Vagina (tissue), 2 donors: ENCODE results near the gene PLEKHH1. TPM values are rescaled to one million over a fixed set of nuclear protein-coding genes. Genes with fewer than 3 reads are reported as not detected.

Source experiments
- DNase-seq, 2 donors: peaks; one replicate each; pipeline ENCODE4 v3.0.0-alpha.2; 2017; ENCODE audit errors: extremely low spot score in 2 of 2
- H3K27ac ChIP-seq: fragments of 200-600 bp; sonication (generic); one replicate; pipeline ENCODE4 v1.5.1; 2019
- H3K27me3 ChIP-seq: fragments of 200-600 bp; sonication (generic); one replicate; pipeline ENCODE4 v1.5.1; 2019
- H3K36me3 ChIP-seq, 2 donors: fragments of 200-600 bp; sonication (generic); one replicate each; pipeline ENCODE4 v1.5.1; 2017 to 2019
- H3K4me1 ChIP-seq: fragments of 200-600 bp; sonication (generic); one replicate; pipeline ENCODE4 v1.5.1; 2019
- H3K4me3 ChIP-seq, 2 donors: fragments of 200-600 bp; sonication (generic); 1 replicate in 1 of 2; 2 replicates in 1 of 2; pipeline ENCODE4 v1.5.1; 2016 to 2019
- H3K9me3 ChIP-seq: fragments of 200-600 bp; sonication (generic); one replicate; pipeline ENCODE4 v1.5.1; 2019
- POLR2A ChIP-seq, 2 donors: fragments of 450-650 bp; IDR thresholded peaks; one replicate each; pipeline ENCODE4 v1.6.1; 2017; ENCODE audit warnings: antibody characterized with exemption in 2 of 2, mild to moderate bottlenecking in 2 of 2, moderate library complexity in 2 of 2
- POLR2AphosphoS5 ChIP-seq, 2 donors: sonication (generic); formaldehyde crosslinking; IDR thresholded peaks; one replicate each; pipeline ENCODE4 v1.9.0; 2017; ENCODE audit warnings: antibody characterized with exemption in 2 of 2, mild to moderate bottlenecking in 2 of 2, low read depth in 1 of 2; ENCODE audit not compliant: insufficient read depth in 1 of 2
- intact Hi-C: fragments of 100-400 bp; cut with DNase I; formaldehyde crosslinking; loops from one replicate; pipeline ENCODE4 v1.15.1; 2023
- total RNA-seq: library from RNA; depleted of rRNA; stranded (reverse); fragments of >200 nt; gene quantifications from one replicate; pipeline ENCODE4 v1.2.3, GENCODE V29; 2016
- TF ChIP-seq, protein P1 (sequence below), 3 experiments: fragments of 450-650 bp in 2 of 3; fragments of 200-600 bp in 1 of 3; sonication (generic) in 1 of 3; IDR thresholded peaks; one replicate each; pipeline ENCODE4 v1.5.1; 2017 to 2019; ENCODE audit warnings: antibody characterized with exemption in 3 of 3, mild to moderate bottlenecking in 2 of 3, moderate library complexity in 2 of 3

Gene PLEKHH1
- total RNA-seq, 1 donor from 2014 or later = 2.5 TPM

- no peaks in the 10 kb centered on the region for H3K27me3 ChIP-seq
- H3K36me3 ChIP-seq = no peaks in the 10 kb centered on the region
- H3K4me1 ChIP-seq = no peaks in the 10 kb centered on the region
- TF ChIP-seq, protein P1, sequence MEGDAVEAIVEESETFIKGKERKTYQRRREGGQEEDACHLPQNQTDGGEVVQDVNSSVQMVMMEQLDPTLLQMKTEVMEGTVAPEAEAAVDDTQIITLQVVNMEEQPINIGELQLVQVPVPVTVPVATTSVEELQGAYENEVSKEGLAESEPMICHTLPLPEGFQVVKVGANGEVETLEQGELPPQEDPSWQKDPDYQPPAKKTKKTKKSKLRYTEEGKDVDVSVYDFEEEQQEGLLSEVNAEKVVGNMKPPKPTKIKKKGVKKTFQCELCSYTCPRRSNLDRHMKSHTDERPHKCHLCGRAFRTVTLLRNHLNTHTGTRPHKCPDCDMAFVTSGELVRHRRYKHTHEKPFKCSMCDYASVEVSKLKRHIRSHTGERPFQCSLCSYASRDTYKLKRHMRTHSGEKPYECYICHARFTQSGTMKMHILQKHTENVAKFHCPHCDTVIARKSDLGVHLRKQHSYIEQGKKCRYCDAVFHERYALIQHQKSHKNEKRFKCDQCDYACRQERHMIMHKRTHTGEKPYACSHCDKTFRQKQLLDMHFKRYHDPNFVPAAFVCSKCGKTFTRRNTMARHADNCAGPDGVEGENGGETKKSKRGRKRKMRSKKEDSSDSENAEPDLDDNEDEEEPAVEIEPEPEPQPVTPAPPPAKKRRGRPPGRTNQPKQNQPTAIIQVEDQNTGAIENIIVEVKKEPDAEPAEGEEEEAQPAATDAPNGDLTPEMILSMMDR (IDR thresholded peaks at IDR 0.05) = no peak
- TF ChIP-seq POLR2A (IDR thresholded peaks at IDR 0.05) (no peak), POLR2AphosphoS5 (IDR thresholded peaks at IDR 0.05; ENCODE audit: insufficient read depth in 1 of 2, low read depth in 1 of 2) (no peak)
- no peak for DNase-seq
- H3K4me3 ChIP-seq = no peak overlapping the region
- no peak overlapping the region for H3K27ac ChIP-seq
- intact Hi-C loops = no loop called here
- H3K9me3 ChIP-seq = no peaks in the 10 kb centered on the region
These were observed 21.3 kb downstream of the PLEKHH1 start for GRCh38 chr14:67554341-67554740.

GRCh38 chr14:67555518-67556090 lies 22.5 kb downstream of the PLEKHH1 start:
- H3K9me3 ChIP-seq = no peaks in the 10 kb centered on the region
- no peaks in the 10 kb centered on the region for H3K4me1 ChIP-seq
- TF ChIP-seq POLR2AphosphoS5 (IDR thresholded peaks at IDR 0.05; ENCODE audit: insufficient read depth in 1 of 2, low read depth in 1 of 2) (no peak), POLR2A (IDR thresholded peaks at IDR 0.05) (no peak)
- TF ChIP-seq, protein P1 (IDR thresholded peaks at IDR 0.05) = no peak
- no peaks in the 10 kb centered on the region for H3K36me3 ChIP-seq
- H3K4me3 ChIP-seq = no peak overlapping the region
- DNase-seq = no peak
- no peaks in the 10 kb centered on the region for H3K27me3 ChIP-seq
- H3K27ac ChIP-seq = no peak overlapping the region
- intact Hi-C loops = no loop called here

GRCh38 chr14:67556671-67557070 lies 23.6 kb downstream of the PLEKHH1 start:
- H3K27ac ChIP-seq = no peak overlapping the region
- H3K4me3 ChIP-seq = no peak overlapping the region
- TF ChIP-seq, protein P1 (IDR thresholded peaks at IDR 0.05) = no peak
- TF ChIP-seq POLR2AphosphoS5 (IDR thresholded peaks at IDR 0.05; ENCODE audit: insufficient read depth in 1 of 2, low read depth in 1 of 2) (no peak), POLR2A (IDR thresholded peaks at IDR 0.05) (no peak)
- no peaks in the 10 kb centered on the region for H3K4me1 ChIP-seq
- no peaks in the 10 kb centered on the region for H3K27me3 ChIP-seq
- no peaks in the 10 kb centered on the region for H3K36me3 ChIP-seq
- H3K9me3 ChIP-seq = no peaks in the 10 kb centered on the region
- intact Hi-C loops = no loop called here
- no peak for DNase-seq

- Histone ChIP-seq H3K4me1 (no peaks in the 10 kb centered on the region), H3K9me3 (no peaks in the 10 kb centered on the region), H3K36me3 (no peaks in the 10 kb centered on the region), H3K4me3 (no peak overlapping the region), H3K27me3 (no peaks in the 10 kb centered on the region), H3K27ac (no peak overlapping the region)
- TF ChIP-seq POLR2AphosphoS5 (IDR thresholded peaks at IDR 0.05; ENCODE audit: insufficient read depth in 1 of 2, low read depth in 1 of 2) = no peak
- TF ChIP-seq, protein P1 (IDR thresholded peaks at IDR 0.05) = no peak
- no peak for TF ChIP-seq POLR2A (IDR thresholded peaks at IDR 0.05)
- intact Hi-C loops = no loop called here
- DNase-seq = no peak
These were observed 24.0 kb downstream of the PLEKHH1 start for GRCh38 chr14:67557118-67557517.

DNA sequence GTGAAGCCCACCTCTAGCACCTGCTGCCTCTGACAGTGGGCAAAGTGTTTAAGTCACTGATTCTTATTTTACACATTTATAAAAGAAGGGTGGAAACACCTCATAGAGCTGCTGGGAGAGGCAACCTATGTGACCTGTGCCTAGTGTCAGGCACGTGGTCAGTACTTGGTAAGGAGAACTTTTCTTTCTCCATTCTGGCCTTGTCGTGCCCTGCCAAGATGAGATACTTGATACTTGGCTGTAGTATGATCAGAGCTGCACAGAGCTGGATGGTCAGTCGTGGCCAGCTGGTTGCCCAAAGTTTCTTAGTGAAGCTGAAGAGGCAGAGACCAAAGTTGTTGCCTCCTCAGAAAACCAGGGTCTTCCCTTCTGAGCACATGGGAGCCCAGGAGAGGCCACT lies 24.6 kb downstream of the PLEKHH1 start:
- no peak overlapping the region for H3K27ac ChIP-seq
- no peaks in the 10 kb centered on the region for H3K9me3 ChIP-seq
- H3K4me1 ChIP-seq = no peaks in the 10 kb centered on the region
- TF ChIP-seq POLR2A (IDR thresholded peaks at IDR 0.05) (no peak), POLR2AphosphoS5 (IDR thresholded peaks at IDR 0.05; ENCODE audit: insufficient read depth in 1 of 2, low read depth in 1 of 2) (no peak)
- intact Hi-C loops = no loop called here
- H3K4me3 ChIP-seq = no peak overlapping the region
- no peak for DNase-seq
- H3K27me3 ChIP-seq = no peaks in the 10 kb centered on the region
- H3K36me3 ChIP-seq = no peaks in the 10 kb centered on the region
